Fibroblast of the conjunctiva (primary cell): ENCODE data around the gene PDE5A.
"Not testable (repeated sequence)": the region's sequence is repeated elsewhere in the genome, so short reads cannot be mapped to it uniquely, and the experiment has no call there.

Experiments
- DNase-seq: peaks from one replicate; pipeline ENCODE4 v3.0.0-alpha.2; 2010; ENCODE audit warnings: low read depth

PDE5A gene

GRCh38 chr4:119628281-119629141 lies at the start of gene PDE5A:
PDE5A (minus strand) TSS chr4:119628804; CDS start chr4:119628671, 133 bp downstream.
- peak; percentile 51 for DNase-seq

GRCh38 chr4:119676101-119676500 lies 47.5 kb upstream of the PDE5A start:
- no peak for DNase-seq

GRCh38 chr4:119675391-119675790 lies 46.8 kb upstream of the PDE5A start:
- DNase-seq = no peak

GRCh38 chr4:119672938-119673337 lies 44.3 kb upstream of the PDE5A start:
- no peak for DNase-seq

- no peak for DNase-seq
Observed at GRCh38 chr4:119672086-119672485, 43.5 kb upstream of the PDE5A start.

GRCh38 chr4:119671205-119671604 lies 42.6 kb upstream of the PDE5A start:
- no peak for DNase-seq

- no peak for DNase-seq
Observed at GRCh38 chr4:119667802-119668201, 39.2 kb upstream of the PDE5A start.

- no peak for DNase-seq
Observed at GRCh38 chr4:119666653-119667091, 38.1 kb upstream of the PDE5A start.

- no peak for DNase-seq
Observed at GRCh38 chr4:119665752-119666151, 37.1 kb upstream of the PDE5A start.

GRCh38 chr4:119664168-119664907 lies 35.7 kb upstream of the PDE5A start:
- DNase-seq = no peak

- DNase-seq = no peak
Observed at GRCh38 chr4:119663160-119663788, 34.7 kb upstream of the PDE5A start.

- not testable (repeated sequence) for DNase-seq
Observed at GRCh38 chr4:119662612-119663011, 34.0 kb upstream of the PDE5A start.

- no peak for DNase-seq
Observed at GRCh38 chr4:119661231-119661630, 32.6 kb upstream of the PDE5A start.

GRCh38 chr4:119659576-119659975 lies 31.0 kb upstream of the PDE5A start:
- peak; percentile 30 for DNase-seq

GRCh38 chr4:119657111-119657611 lies 28.6 kb upstream of the PDE5A start:
- DNase-seq = no peak

GRCh38 chr4:119656342-119656741 lies 27.7 kb upstream of the PDE5A start:
- DNase-seq = no peak

GRCh38 chr4:119655111-119655837 lies 26.7 kb upstream of the PDE5A start:
- no peak for DNase-seq

- DNase-seq = no peak
Observed at GRCh38 chr4:119653990-119654389, 25.4 kb upstream of the PDE5A start.

GRCh38 chr4:119652998-119653397 lies 24.4 kb upstream of the PDE5A start:
- DNase-seq = no peak

GRCh38 chr4:119648398-119648797 lies 19.8 kb upstream of the PDE5A start:
- DNase-seq = no peak

GRCh38 chr4:119647558-119647957 lies 19.0 kb upstream of the PDE5A start:
- peak; percentile 53 for DNase-seq
